Skeletal muscle satellite cell (primary cell): ENCODE results near the gene CASQ1. TPM values are rescaled to one million over a fixed set of nuclear protein-coding genes. Genes with fewer than 3 reads are reported as not detected.

Experiments
- H3K27me3 ChIP-seq: 2 replicates; pipeline ENCODE4 v1.7.0; 2013; ENCODE audit warnings: low read length; ENCODE audit not compliant: control insufficient read depth, insufficient read depth
- H3K36me3 ChIP-seq: 2 replicates; pipeline ENCODE4 v1.7.0; 2013; ENCODE audit warnings: mild to moderate bottlenecking, control low read depth, low read length; ENCODE audit not compliant: insufficient read depth
- H3K4me1 ChIP-seq: 2 replicates; pipeline ENCODE4 v1.7.0; 2013; ENCODE audit warnings: low read length; ENCODE audit not compliant: control insufficient read depth, insufficient read depth
- H3K4me2 ChIP-seq: 2 replicates; pipeline ENCODE4 v1.7.0; 2013; ENCODE audit warnings: mild to moderate bottlenecking, low read length
- H3K4me3 ChIP-seq: 2 replicates; pipeline ENCODE4 v1.7.0; 2013; ENCODE audit warnings: low read length
- H3K9ac ChIP-seq: 2 replicates; pipeline ENCODE4 v1.7.0; 2013; ENCODE audit warnings: mild to moderate bottlenecking, low read depth, low read length, moderate library complexity
- H3K9me3 ChIP-seq: replicated peaks from 2 replicates; pipeline ENCODE4 v1.7.0; 2013; ENCODE audit warnings: mild to moderate bottlenecking, control low read depth, low read length
- total RNA-seq: library from RNA; depleted of rRNA; stranded (reverse); fragments of >200 nt; gene quantifications from 2 replicates; pipeline ENCODE4 v1.2.3, GENCODE V29; 2012; rRNA removed

Gene CASQ1
- not detected in 2 replicates for total RNA-seq

GRCh38 chr1:160189649-160190625, at the start of gene CASQ1:
CASQ1 (plus strand) TSS chr1:160190575; CDS start chr1:160190752, 177 bp downstream.
- Histone ChIP-seq H3K9ac (no peak within 1 kb of the TSS), H3K4me3 (no peak within 1 kb of the TSS), H3K4me2 (no peak within 1 kb of the TSS), H3K9me3 (no peaks in the 10 kb centered on the region), H3K36me3 (no peaks in the 10 kb centered on the region), H3K27me3 (peaks cover 30% of the 10 kb centered on the region), H3K4me1 (peaks cover 6% of the 10 kb centered on the region)

- Histone ChIP-seq H3K4me1 (no peaks in the 10 kb centered on the region), H3K36me3 (no peaks in the 10 kb centered on the region), H3K9ac (no peak overlapping the region), H3K4me3 (no peak overlapping the region), H3K9me3 (no peaks in the 10 kb centered on the region), H3K27me3 (peaks cover 29% of the 10 kb centered on the region), H3K4me2 (no peak overlapping the region)
Measured at GRCh38 chr1:160143695-160144094, 46.7 kb upstream of the CASQ1 start.

GRCh38 chr1:160144921-160145320, 45.5 kb upstream of the CASQ1 start:
- no peaks in the 10 kb centered on the region for H3K9me3 ChIP-seq
- no peak overlapping the region for H3K9ac ChIP-seq
- H3K4me2 ChIP-seq, result no peak overlapping the region
- peaks cover 8% of the 10 kb centered on the region for H3K4me1 ChIP-seq
- no peaks in the 10 kb centered on the region for H3K36me3 ChIP-seq
- H3K4me3 ChIP-seq, result no peak overlapping the region
- H3K27me3 ChIP-seq, result peaks cover 20% of the 10 kb centered on the region

GRCh38 chr1:160146107-160146506, 44.3 kb upstream of the CASQ1 start:
- H3K27me3 ChIP-seq, result peaks cover 10% of the 10 kb centered on the region
- H3K36me3 ChIP-seq, result no peaks in the 10 kb centered on the region
- no peak overlapping the region for H3K4me3 ChIP-seq
- peaks cover 8% of the 10 kb centered on the region for H3K4me1 ChIP-seq
- H3K9ac ChIP-seq, result no peak overlapping the region
- H3K9me3 ChIP-seq, result no peaks in the 10 kb centered on the region
- H3K4me2 ChIP-seq, result no peak overlapping the region

DNA sequence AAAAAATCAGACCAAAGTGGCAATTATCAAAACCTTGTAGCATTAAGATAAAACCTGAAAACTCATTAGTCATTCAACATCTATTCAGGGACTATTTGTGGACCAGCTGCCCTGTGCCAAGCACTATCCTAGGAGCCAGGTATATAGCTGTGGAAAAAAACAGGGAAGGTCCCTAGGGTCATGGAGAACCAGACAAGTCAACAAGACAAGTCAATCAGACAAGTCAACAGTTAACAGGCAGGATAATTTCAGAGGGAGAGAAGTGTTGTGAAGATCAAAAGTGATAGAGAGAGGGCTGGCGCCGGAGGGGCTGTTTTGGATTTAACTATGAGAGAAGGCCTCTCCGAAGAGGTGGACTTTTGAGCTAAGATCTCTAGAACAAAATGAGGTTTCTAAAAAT, 42.3 kb upstream of the CASQ1 start:
- Histone ChIP-seq H3K4me1 (peaks cover 8% of the 10 kb centered on the region), H3K36me3 (no peaks in the 10 kb centered on the region), H3K9ac (no peak overlapping the region), H3K4me3 (no peak overlapping the region), H3K27me3 (peaks cover 3% of the 10 kb centered on the region), H3K4me2 (no peak overlapping the region), H3K9me3 (no peaks in the 10 kb centered on the region)

DNA sequence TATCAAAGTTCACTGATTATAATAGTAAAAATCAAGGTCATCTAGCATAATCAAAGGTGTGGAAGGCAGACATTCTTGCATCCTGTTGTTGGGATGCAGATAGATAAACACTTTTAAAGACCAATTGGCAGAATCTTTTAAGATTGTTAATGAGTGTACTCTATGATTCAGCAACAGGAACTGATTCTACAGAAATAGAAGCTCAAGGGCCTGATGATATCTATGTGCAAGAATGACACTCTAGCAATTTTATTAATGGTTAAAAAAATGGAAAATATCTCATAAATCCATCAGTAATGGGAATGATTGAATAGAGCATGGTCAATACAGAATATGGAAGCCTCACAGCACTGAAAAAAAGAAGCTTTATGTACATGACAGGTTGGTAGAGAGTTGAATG, 41.1 kb upstream of the CASQ1 start:
- Histone ChIP-seq H3K4me3 (no peak overlapping the region), H3K4me1 (peaks cover 8% of the 10 kb centered on the region), H3K4me2 (no peak overlapping the region), H3K9ac (no peak overlapping the region), H3K9me3 (no peaks in the 10 kb centered on the region), H3K36me3 (no peaks in the 10 kb centered on the region), H3K27me3 (peaks cover 3% of the 10 kb centered on the region)

DNA sequence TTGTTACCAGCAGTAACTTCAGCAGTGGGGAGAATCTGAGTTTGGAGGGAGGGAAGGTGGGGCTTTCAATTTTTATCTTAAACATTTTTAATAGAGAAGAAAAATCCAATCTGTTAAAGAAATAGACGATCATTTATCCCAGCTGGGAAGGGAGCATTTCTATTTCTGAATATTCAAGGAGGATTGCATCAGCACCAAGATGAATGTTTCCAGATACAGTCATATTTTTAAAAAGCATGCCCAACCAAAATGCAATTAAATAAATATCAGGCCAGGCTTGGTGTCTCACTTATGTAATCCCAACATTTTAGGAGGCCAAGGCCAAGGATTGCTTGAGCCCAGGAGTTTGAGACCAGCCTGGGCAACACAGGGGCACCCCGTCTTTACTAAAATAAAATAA, 40.7 kb upstream of the CASQ1 start:
- H3K9ac ChIP-seq, result no peak overlapping the region
- H3K36me3 ChIP-seq, result no peaks in the 10 kb centered on the region
- peaks cover 8% of the 10 kb centered on the region for H3K4me1 ChIP-seq
- no peak overlapping the region for H3K4me2 ChIP-seq
- H3K27me3 ChIP-seq, result peaks cover 4% of the 10 kb centered on the region
- H3K9me3 ChIP-seq, result no peaks in the 10 kb centered on the region
- H3K4me3 ChIP-seq, result no peak overlapping the region

GRCh38 chr1:160151303-160151702, 39.1 kb upstream of the CASQ1 start, which contains the start of gene ATP1A4:
ATP1A4 (plus strand) TSS chr1:160151603; CDS start chr1:160152041, 438 bp downstream.
- Histone ChIP-seq H3K27me3 (peaks cover 6% of the 10 kb centered on the region), H3K9ac (no peak within 1 kb of the TSS), H3K36me3 (no peaks in the 10 kb centered on the region), H3K4me1 (peaks cover 8% of the 10 kb centered on the region), H3K4me3 (no peak within 1 kb of the TSS), H3K9me3 (no peaks in the 10 kb centered on the region), H3K4me2 (no peak within 1 kb of the TSS)

DNA sequence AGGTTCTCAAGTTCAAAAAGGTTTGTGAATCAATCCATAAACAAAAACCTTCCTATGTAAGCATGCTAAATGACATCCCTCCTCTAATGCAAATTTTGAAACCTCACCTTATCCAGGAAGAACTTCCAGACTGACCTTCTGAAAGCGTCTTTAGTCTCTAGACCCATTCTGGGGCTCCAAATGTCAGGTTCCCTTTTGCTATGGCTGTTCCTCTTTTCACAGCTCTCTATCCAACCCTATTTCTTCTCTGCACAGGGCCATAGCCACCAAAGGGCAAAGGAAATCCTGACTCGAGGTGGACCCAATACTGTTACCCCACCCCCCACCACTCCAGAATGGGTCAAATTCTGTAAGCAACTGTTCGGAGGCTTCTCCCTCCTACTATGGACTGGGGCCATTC, 35.6 kb upstream of the CASQ1 start:
- no peaks in the 10 kb centered on the region for H3K9me3 ChIP-seq
- H3K4me1 ChIP-seq, result peaks cover 4% of the 10 kb centered on the region
- H3K27me3 ChIP-seq, result peaks cover 12% of the 10 kb centered on the region
- H3K9ac ChIP-seq, result no peak overlapping the region
- no peak overlapping the region for H3K4me2 ChIP-seq
- H3K36me3 ChIP-seq, result no peaks in the 10 kb centered on the region
- no peak overlapping the region for H3K4me3 ChIP-seq

- Histone ChIP-seq H3K4me2 (no peak overlapping the region), H3K9ac (no peak overlapping the region), H3K36me3 (no peaks in the 10 kb centered on the region), H3K4me1 (peaks cover 5% of the 10 kb centered on the region), H3K9me3 (no peaks in the 10 kb centered on the region), H3K4me3 (no peak overlapping the region), H3K27me3 (peaks cover 12% of the 10 kb centered on the region)
Measured at GRCh38 chr1:160156361-160156760, 34.0 kb upstream of the CASQ1 start.

DNA sequence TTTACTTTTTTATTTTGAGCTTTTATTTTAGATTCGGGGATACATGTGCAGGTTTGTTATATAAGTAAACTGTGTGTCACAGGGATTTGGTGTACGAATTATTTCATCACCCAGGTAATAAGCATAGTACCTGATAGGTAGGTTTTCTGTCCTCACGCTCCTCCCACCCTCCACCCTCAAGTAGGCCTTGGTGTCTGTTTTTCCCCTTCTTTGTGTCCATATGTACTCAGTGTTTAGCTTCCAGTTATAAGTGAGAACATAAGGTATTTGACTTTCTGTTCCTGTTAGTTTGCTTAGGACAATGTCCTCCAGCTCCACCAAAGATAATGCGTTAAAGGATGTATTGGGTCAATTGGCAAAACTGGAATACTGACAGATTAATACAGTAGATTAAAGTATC, 33.2 kb upstream of the CASQ1 start:
- H3K9ac ChIP-seq, result no peak overlapping the region
- H3K36me3 ChIP-seq, result no peaks in the 10 kb centered on the region
- H3K27me3 ChIP-seq, result peaks cover 12% of the 10 kb centered on the region
- no peak overlapping the region for H3K4me2 ChIP-seq
- H3K9me3 ChIP-seq, result no peaks in the 10 kb centered on the region
- H3K4me3 ChIP-seq, result no peak overlapping the region
- peaks cover 5% of the 10 kb centered on the region for H3K4me1 ChIP-seq

- Histone ChIP-seq H3K4me2 (no peak overlapping the region), H3K4me1 (peaks cover 5% of the 10 kb centered on the region), H3K9ac (no peak overlapping the region), H3K4me3 (no peak overlapping the region), H3K9me3 (no peaks in the 10 kb centered on the region), H3K36me3 (no peaks in the 10 kb centered on the region), H3K27me3 (peaks cover 12% of the 10 kb centered on the region)
Measured at GRCh38 chr1:160158031-160158430, 32.3 kb upstream of the CASQ1 start.
